Mesothelial cell of epicardium (in vitro differentiated cells): ENCODE data around the gene C1QC. TPM values are rescaled to one million over a fixed set of nuclear protein-coding genes. Genes with fewer than 3 reads are reported as not detected.

Experiments used
- DNase-seq, 2 experiments: peaks; one replicate each; pipeline ENCODE4 v3.0.0; 2021; ENCODE audit warnings: low spot score in 2 of 2; ENCODE audit not compliant: unreplicated experiment in 2 of 2
- H3K27ac Mint-ChIP-seq: 2 replicates; pipeline ENCODE4 v1.8.0; 2021; ENCODE audit warnings: mixed read lengths
- H3K27me3 Mint-ChIP-seq: 2 replicates; pipeline ENCODE4 v1.8.0; 2021; ENCODE audit warnings: low read depth, mixed read lengths
- H3K36me3 Mint-ChIP-seq: 2 replicates; pipeline ENCODE4 v1.8.0; 2021; ENCODE audit warnings: mixed read lengths
- H3K4me1 Mint-ChIP-seq: 2 replicates; pipeline ENCODE4 v1.8.0; 2021; ENCODE audit warnings: mixed read lengths
- H3K4me3 Mint-ChIP-seq: 2 replicates; pipeline ENCODE4 v1.8.0; 2021; ENCODE audit warnings: mild to moderate bottlenecking, moderate library complexity, mixed read lengths
- H3K9me3 Mint-ChIP-seq: 2 replicates; pipeline ENCODE4 v1.8.0; 2021; ENCODE audit warnings: mixed read lengths
- CTCF ChIP-seq: fragments of 200-600 bp; sonication (generic); IDR thresholded peaks from one replicate; pipeline ENCODE4 v1.5.0; 2021; ENCODE audit warnings: antibody characterized with exemption; ENCODE audit not compliant: unreplicated experiment
- total RNA-seq: library from RNA; stranded (reverse); gene quantifications from 3 replicates; pipeline ENCODE4 v1.2.1, GENCODE V29; 2021

C1QC gene
- total RNA-seq, 1 donor from 2014 or later: not detected

- peaks cover 47% of the 10 kb centered on the region for H3K4me1 Mint-ChIP-seq
- no peak overlapping the region for H3K4me3 Mint-ChIP-seq
- H3K9me3 Mint-ChIP-seq: no peaks in the 10 kb centered on the region
- H3K27me3 Mint-ChIP-seq: peaks cover 2% of the 10 kb centered on the region
- H3K36me3 Mint-ChIP-seq: no peaks in the 10 kb centered on the region
- no peak for DNase-seq
- TF ChIP-seq CTCF: no peak
- no peak overlapping the region for H3K27ac Mint-ChIP-seq
Measured at GRCh38 chr1:22687191-22687590, 43.8 kb downstream of the C1QC start.

- no peaks in the 10 kb centered on the region for H3K36me3 Mint-ChIP-seq
- H3K4me1 Mint-ChIP-seq: peaks cover 43% of the 10 kb centered on the region
- no peaks in the 10 kb centered on the region for H3K9me3 Mint-ChIP-seq
- peaks cover 2% of the 10 kb centered on the region for H3K27me3 Mint-ChIP-seq
- TF ChIP-seq CTCF: no peak
- DNase-seq: no peak
- no peak overlapping the region for H3K27ac Mint-ChIP-seq
- H3K4me3 Mint-ChIP-seq: no peak overlapping the region
Measured at GRCh38 chr1:22688466-22688865, 45.0 kb downstream of the C1QC start.

GRCh38 chr1:22689505-22689904, 46.1 kb downstream of the C1QC start:
- H3K27ac Mint-ChIP-seq: no peak overlapping the region
- H3K4me3 Mint-ChIP-seq: no peak overlapping the region
- DNase-seq: no peak
- H3K27me3 Mint-ChIP-seq: peaks cover 2% of the 10 kb centered on the region
- no peaks in the 10 kb centered on the region for H3K9me3 Mint-ChIP-seq
- no peaks in the 10 kb centered on the region for H3K36me3 Mint-ChIP-seq
- peaks cover 34% of the 10 kb centered on the region for H3K4me1 Mint-ChIP-seq
- no peak for TF ChIP-seq CTCF

GRCh38 chr1:22691031-22691753, 47.8 kb downstream of the C1QC start:
- no peak for DNase-seq
- Mint-ChIP-seq H3K27me3 (peaks cover 2% of the 10 kb centered on the region), H3K36me3 (no peaks in the 10 kb centered on the region), H3K4me1 (peaks cover 19% of the 10 kb centered on the region), H3K27ac (no peak overlapping the region), H3K9me3 (no peaks in the 10 kb centered on the region), H3K4me3 (no peak overlapping the region)
- no peak for TF ChIP-seq CTCF

- no peak for DNase-seq
- no peak for TF ChIP-seq CTCF
- Mint-ChIP-seq H3K27me3 (no peaks in the 10 kb centered on the region), H3K4me3 (no peak overlapping the region), H3K9me3 (no peaks in the 10 kb centered on the region), H3K36me3 (no peaks in the 10 kb centered on the region), H3K27ac (no peak overlapping the region), H3K4me1 (peaks cover 8% of the 10 kb centered on the region)
Measured at GRCh38 chr1:22694172-22694571, 50.7 kb downstream of the C1QC start.
